NCI-H446 treated with DMSO at 0.1 percent for 48 hours (cell line): ENCODE data around the gene WNT7A.
A peak's percentile ranks its signal among the peaks of the same experiment; 100 is the strongest.
"Not testable (repeated sequence)": the region's sequence is repeated elsewhere in the genome, so short reads cannot be mapped to it uniquely, and the experiment has no call there.

Experiments
- DNase-seq: peaks from one replicate; lab custom pipeline; 2025; lab: John Stamatoyannopoulos, UW

WNT7A gene

GRCh38 chr3:13879946-13880810, at the start of gene WNT7A:
Gene WNT7A, minus strand, starts transcription at chr3:13880071. Its CDS starts 255 bp downstream, at chr3:13879816.
- no peak for DNase-seq

GRCh38 chr3:13928741-13929140, 48.9 kb upstream of the WNT7A start:
- not testable (repeated sequence) for DNase-seq

- DNase-seq = no peak
These were observed 47.4 kb upstream of the WNT7A start for GRCh38 chr3:13927295-13927694.

- DNase-seq = no peak
These were observed 36.5 kb upstream of the WNT7A start for GRCh38 chr3:13916375-13916774.

- no peak for DNase-seq
These were observed 22.9 kb upstream of the WNT7A start for GRCh38 chr3:13902648-13903238.

- DNase-seq = no peak
These were observed 22.2 kb upstream of the WNT7A start for GRCh38 chr3:13901935-13902584.

- DNase-seq = no peak
These were observed 18.5 kb upstream of the WNT7A start for GRCh38 chr3:13898346-13898745.

GRCh38 chr3:13896473-13897154, 16.7 kb upstream of the WNT7A start:
- DNase-seq = peak; percentile 7

- DNase-seq = peak; percentile 34
These were observed 15.6 kb upstream of the WNT7A start for GRCh38 chr3:13895155-13896105.

- no peak for DNase-seq
These were observed 14.9 kb upstream of the WNT7A start for GRCh38 chr3:13894807-13895154.

GRCh38 chr3:13894096-13894806, 14.4 kb upstream of the WNT7A start:
- DNase-seq = no peak

GRCh38 chr3:13892304-13892703, 12.4 kb upstream of the WNT7A start:
- no peak for DNase-seq

GRCh38 chr3:13891492-13892073, 11.7 kb upstream of the WNT7A start:
- DNase-seq = no peak

- no peak for DNase-seq
These were observed 11.1 kb upstream of the WNT7A start for GRCh38 chr3:13891017-13891392.

- no peak for DNase-seq
These were observed 10.6 kb upstream of the WNT7A start for GRCh38 chr3:13890377-13891016.

- no peak for DNase-seq
These were observed 8.7 kb upstream of the WNT7A start for GRCh38 chr3:13888576-13888975.

- DNase-seq = no peak
These were observed 7.8 kb upstream of the WNT7A start for GRCh38 chr3:13887495-13888300.

- no peak for DNase-seq
These were observed 6.8 kb upstream of the WNT7A start for GRCh38 chr3:13886593-13887129.

- DNase-seq = no peak
These were observed 5.8 kb upstream of the WNT7A start for GRCh38 chr3:13885704-13886010.
